ENCODE data around the gene RASGRF1.
"Not testable (repeated sequence)": the region's sequence is repeated elsewhere in the genome, so short reads cannot be mapped to it uniquely, and the experiment has no call there.

RASGRF1 gene

GRCh38 chr15:79008659-79009058, 81.9 kb downstream of the RASGRF1 start:
- no peak for DNase-seq (ENCODE audit: low spot score)

GRCh38 chr15:79007066-79007465, 83.5 kb downstream of the RASGRF1 start:
- peak; percentile 37 for DNase-seq (ENCODE audit: low spot score)

DNA sequence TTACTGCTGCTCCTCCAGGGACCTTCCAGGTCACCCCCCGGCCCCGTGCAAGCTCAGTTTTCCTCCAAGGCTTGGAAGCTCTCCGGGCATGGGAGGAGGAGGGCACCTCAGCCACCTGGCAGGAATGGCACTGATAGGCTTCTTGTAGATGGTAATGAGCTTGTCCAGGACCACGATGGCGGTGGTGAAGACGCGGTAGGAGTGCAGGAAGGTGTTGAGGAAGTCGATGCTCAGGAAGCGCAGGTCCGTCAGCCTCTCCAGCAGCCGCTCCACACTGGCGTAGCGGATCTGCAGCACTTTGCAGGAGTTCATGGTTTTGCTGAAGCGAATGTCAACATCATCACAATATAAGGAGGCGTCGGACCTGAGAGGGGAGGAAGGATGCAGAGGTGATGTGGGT, 84.5 kb downstream of the RASGRF1 start:
- DNase-seq (ENCODE audit: low spot score), result no peak

DNA sequence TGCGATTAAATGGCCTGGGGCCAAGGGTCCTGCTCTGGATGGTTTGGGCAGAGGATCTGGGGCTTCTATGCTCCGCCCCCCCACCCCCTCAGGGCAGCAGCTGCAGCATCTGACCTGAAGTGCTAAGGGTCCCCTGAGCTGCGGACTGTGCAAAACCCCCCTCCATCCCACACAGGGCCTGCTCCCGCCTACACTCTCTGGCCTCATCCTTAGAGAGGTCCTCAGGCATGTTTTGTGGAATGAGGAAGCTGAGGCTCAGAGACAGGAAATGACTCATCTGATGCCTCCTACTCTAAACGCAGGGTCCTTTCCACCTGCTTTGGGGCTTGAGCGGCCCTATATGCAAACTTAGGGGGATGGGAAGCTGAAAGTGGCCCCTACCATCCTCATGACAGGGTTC, 86.2 kb downstream of the RASGRF1 start:
- DNase-seq (ENCODE audit: low spot score), result no peak

GRCh38 chr15:79003896-79004295, 86.7 kb downstream of the RASGRF1 start:
- no peak for DNase-seq (ENCODE audit: low spot score)

- no peak for DNase-seq (ENCODE audit: low spot score)
These were observed 87.3 kb downstream of the RASGRF1 start for GRCh38 chr15:79003301-79003700.

DNA sequence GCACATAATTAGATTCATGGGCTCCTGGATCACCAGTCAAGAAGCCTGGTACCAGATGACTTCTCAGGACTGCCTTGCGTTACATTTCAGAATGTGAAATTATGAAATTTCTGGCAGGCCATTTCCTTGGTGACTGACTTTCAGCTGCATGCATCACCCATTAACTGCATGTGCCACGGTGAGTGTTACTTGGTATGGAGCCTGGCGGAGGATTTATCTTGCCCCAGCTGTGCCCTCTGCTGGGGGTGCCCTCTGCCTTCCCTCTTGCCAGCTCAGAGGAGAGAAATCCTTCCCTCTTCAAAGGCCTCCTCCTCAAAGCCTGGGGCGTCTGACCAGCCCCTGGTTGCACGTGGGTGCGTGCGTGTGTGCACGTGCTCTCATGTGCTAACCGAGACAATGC, 88.0 kb downstream of the RASGRF1 start:
- DNase-seq (ENCODE audit: low spot score), result no peak

DNA sequence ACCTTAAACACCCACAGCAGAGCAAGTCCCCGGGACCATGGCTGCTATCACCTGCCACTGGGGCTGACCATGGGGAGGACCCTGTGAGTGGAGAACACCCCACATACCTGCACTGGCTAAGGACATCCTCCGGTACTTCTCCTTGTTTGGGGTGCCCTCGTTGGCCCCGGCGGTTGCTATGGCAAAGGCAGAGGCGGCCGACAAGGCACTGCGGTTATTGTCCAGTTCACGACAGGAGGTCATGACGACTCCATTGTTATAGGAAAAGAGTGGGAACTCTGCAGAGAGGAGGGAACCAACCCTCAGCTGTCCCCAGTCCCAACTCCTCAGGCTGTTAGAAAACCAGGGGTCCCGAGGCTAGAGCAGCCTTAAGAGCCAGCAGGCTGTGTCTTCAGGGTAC, 90.9 kb downstream of the RASGRF1 start:
- DNase-seq (ENCODE audit: low spot score), result no peak

GRCh38 chr15:78998526-78998925, 92.1 kb downstream of the RASGRF1 start:
- no peak for DNase-seq (ENCODE audit: low spot score)

DNA sequence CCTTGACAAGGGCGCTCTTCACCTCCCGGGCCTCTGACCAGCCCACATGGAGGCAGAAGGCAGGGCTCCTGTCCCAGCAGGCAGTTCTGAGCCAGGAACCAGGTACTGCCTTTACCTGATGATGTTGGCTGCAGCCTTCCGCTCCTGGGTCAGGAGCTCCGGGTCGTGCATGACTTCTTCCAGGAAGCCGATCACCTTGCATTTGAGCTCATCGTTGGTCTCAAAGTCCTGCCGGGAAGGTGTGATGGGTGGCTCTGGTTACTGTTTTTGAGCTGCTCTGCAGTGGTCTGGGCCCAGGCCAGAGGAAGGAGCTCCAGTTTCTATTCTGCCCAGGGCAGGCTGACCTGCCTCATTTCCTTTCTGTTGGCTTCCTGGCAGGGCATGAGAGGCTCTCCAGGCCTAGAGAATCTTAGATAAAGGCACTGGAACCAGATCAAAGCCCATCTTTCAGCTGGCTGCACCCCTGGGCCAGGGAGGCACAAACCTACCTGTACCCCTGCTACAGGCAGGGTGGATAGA, 92.5 kb downstream of the RASGRF1 start:
- no peak for DNase-seq (ENCODE audit: low spot score)

- no peak for DNase-seq (ENCODE audit: low spot score)
These were observed 93.7 kb downstream of the RASGRF1 start for GRCh38 chr15:78996894-78997275.

DNA sequence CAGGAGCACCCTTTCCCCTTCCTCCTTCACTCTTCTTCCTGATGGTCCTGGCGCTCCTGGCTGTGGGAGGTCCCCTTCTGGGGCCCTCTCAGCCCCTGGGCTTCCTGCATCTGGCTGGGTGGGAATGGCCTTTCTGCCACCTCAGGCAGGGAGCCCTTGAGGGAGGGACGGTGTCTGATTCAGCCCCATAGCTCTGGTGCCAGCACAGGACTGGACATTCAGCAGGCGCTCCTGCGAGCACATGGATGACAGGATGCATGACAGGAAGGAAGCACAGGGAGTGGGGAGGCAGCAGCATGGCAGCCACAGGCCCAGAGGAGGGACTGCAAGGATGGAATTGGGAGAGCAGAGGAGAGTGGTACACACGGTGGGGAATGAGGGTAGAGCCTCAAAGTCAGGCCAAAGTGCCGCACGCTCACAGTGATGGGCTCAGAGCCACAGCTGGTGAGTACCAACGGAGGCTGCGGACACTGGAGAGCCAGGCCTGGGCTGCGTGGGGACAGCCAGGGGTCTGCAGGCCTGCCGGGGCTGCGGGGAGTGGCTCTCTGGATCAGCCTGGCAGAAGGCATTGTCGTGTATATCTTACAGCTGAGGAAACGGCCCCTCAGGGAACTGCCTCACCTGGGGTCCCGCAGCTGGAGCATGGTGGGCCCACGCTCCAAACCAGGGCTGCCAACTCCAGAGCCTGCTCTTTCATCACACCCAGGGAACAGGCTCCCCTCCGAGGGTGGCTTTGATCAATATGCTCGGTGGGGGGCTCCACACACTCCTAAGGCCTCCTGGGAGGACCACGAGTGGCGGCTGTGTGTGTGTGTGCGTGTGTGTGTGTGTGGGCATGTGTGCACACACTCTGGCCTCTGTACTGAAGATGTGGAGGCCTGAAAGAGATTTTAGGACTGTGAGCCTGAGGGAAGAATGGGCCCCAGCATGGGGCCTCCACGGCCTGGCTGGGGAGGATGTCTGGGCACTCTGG, 94.4 kb downstream of the RASGRF1 start:
- no peak for DNase-seq (ENCODE audit: low spot score)

DNA sequence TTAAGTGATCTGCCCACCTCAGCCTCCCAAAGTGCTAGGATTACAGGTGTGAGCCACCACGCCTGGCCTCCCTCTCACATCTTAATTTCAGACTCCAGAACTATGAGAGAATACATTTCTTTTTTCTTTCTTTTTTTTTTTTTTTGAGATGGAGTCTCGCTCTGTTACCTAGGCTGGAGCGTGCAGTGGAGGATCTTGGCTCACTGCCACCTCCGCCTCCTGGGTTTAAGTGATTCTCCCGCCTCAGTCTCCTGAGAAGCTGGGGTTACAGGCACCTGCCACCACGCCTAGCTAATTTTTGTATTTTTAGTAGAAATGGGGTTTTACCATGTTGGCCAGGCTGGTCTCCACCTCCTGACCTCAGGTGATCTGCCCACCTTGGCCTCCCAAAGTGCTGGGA, 95.4 kb downstream of the RASGRF1 start:
- not testable (repeated sequence) for DNase-seq (ENCODE audit: low spot score)

- no peak for DNase-seq (ENCODE audit: low spot score)
These were observed 96.5 kb downstream of the RASGRF1 start for GRCh38 chr15:78993931-78994530.

- no peak for DNase-seq (ENCODE audit: low spot score)
These were observed 97.2 kb downstream of the RASGRF1 start for GRCh38 chr15:78993257-78993930.

DNA sequence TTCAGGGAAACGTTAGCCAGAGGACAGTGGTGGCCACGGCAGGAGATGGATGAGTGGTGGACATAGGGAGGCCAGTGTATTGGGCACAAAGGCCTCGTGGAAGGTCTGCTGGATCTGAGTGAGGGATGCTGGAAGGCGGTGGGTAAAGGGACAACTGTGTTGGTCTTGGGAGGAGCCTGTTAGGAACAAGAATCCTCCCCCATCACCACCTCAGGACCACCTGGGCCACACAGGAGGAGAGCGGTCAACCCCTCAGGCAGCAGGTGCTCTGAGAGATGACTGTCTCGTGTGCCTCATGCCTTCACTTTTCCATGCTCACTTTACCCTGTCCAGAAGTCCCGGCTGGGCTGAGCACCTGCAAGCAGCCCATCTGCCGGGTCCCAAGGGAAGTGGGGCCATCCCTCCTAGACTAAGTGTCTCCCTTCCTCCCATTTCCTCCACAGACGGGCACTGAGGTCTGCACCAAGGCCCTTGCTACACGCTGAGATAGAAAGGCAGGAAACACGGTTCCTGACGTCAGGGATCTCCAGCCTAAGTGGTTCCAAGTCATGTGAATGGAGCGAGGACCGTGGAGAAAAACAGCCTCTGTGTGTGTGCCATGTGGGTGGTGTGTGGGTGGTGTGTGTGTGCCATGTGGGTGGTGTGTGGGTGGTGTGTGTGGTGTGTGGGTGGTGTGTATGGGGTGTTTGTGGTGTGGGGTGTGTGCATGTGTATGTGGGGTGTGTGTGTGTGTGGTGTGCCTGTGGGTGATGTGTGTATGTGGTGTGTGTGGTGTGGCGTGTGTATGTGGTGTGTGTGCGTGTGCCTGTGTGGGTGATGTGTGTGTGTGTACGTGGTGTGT, 97.9 kb downstream of the RASGRF1 start:
- no peak for DNase-seq (ENCODE audit: low spot score)

- DNase-seq (ENCODE audit: low spot score), result no peak
These were observed 98.7 kb downstream of the RASGRF1 start for GRCh38 chr15:78991879-78992278.

DNA sequence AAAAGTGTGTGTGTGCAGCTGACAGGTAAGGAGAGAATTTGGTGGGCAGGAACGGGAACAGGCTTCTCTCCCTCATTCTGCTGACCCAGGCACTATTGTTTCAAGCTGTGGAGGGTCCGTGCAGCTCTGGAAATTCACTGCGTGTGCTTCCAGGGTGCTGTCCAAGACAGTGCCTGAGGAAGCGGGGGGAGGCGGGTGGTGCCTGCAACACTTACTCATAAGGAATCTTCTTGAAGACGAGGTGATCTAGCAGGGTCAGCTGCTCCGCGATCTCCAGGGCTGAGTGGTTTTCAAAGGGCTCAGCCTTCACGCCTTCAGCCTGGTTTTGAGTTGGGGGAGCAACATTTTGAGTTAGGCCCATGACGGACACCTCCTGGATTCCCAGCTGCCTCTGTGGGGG, 99.1 kb downstream of the RASGRF1 start:
- DNase-seq (ENCODE audit: low spot score), result no peak

- no peak for DNase-seq (ENCODE audit: low spot score)
These were observed 100.3 kb downstream of the RASGRF1 start for GRCh38 chr15:78990278-78990677.

DNA sequence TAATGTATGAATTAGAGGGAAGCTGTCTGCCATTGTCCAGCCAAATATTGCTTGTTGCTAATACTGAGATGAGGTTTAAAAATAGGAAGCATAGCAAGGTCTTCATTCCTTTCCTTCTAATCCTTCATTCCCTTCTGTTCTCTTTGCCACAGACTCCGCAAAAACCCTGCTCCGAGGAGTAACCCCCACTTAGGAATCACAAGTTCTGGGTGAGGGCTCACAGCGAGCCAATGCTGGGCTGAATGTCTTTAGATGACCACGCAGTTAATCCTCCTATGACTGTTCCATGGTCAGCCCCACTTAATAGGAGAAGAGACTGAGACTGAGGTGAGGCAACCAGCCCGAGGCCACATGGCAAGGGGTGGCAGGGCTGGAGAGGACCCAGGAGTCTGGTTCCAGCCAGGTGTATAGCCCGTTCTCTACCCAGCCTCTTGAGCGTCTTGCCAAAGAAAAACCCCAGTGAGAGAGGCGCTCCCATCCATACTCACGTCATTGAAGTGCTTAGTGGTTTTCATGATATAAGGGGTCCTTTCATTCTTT, 100.8 kb downstream of the RASGRF1 start:
- no peak for DNase-seq (ENCODE audit: low spot score)

- DNase-seq (ENCODE audit: low spot score), result no peak
These were observed 102.1 kb downstream of the RASGRF1 start for GRCh38 chr15:78988361-78988911.

Data from hematopoietic multipotent progenitor cell treated with erythropoietin and hydrocortisone succinate and interleukin-3 and kit ligand, for 15 days (in vitro differentiated cells).